MG63 (cell line): Measurements from ENCODE around the gene RAB1B. TPM values are rescaled to one million over a fixed set of nuclear protein-coding genes. Genes with fewer than 3 reads are reported as not detected.
A peak's percentile ranks its signal among the peaks of the same experiment; 100 is the strongest.
"Not testable (repeated sequence)": the region's sequence is repeated elsewhere in the genome, so short reads cannot be mapped to it uniquely, and the experiment has no call there.

Experiments used
- DNase-seq: peaks from one replicate; pipeline ENCODE4 v3.0.0-alpha.2; 2020
- H3K27me3 ChIP-seq: fragments of 250-450 bp; sonication (Bioruptor Pico); 2 replicates; pipeline ENCODE4 v1.5.1; 2020; ENCODE audit warnings: mild to moderate bottlenecking, moderate library complexity
- H3K36me3 ChIP-seq: fragments of 250-450 bp; sonication (Bioruptor Pico); 2 replicates; pipeline ENCODE4 v1.5.1; 2020; ENCODE audit warnings: mild to moderate bottlenecking, moderate library complexity
- H3K4me3 ChIP-seq: fragments of 250-450 bp; sonication (Bioruptor Pico); 2 replicates; pipeline ENCODE4 v1.5.1; 2020; ENCODE audit warnings: mild to moderate bottlenecking, moderate library complexity
- H3K9me3 ChIP-seq: fragments of 250-450 bp; sonication (Bioruptor Pico); 2 replicates; pipeline ENCODE4 v1.5.1; 2020; ENCODE audit warnings: mild to moderate bottlenecking, moderate library complexity
- total RNA-seq: library from RNA; depleted of rRNA; stranded (reverse); fragments of >200 nt; shearing (Covaris generic); gene quantifications from 2 replicates; pipeline ENCODE4 v1.2.3, GENCODE V29; 2014; ENCODE audit warnings: low replicate concordance

RAB1B gene
- total RNA-seq, 1 experiment from 2014 or later: 103 TPM

- DNase-seq: no peak
- Histone ChIP-seq H3K36me3 (peaks cover 2% of the 10 kb centered on the region; the same call in 1 of the 2 replicates), H3K4me3 (no peak overlapping the region), H3K27me3 (no peaks in the 10 kb centered on the region), H3K9me3 (no peaks in the 10 kb centered on the region)
These were observed 35.1 kb upstream of the RAB1B start for GRCh38 chr11:66233301-66233700.

GRCh38 chr11:66235141-66235540 is 33.3 kb upstream of the RAB1B start:
- no peaks in the 10 kb centered on the region for H3K27me3 ChIP-seq
- DNase-seq: no peak
- H3K4me3 ChIP-seq: no peak overlapping the region
- H3K9me3 ChIP-seq: no peaks in the 10 kb centered on the region
- H3K36me3 ChIP-seq: peaks cover 5% of the 10 kb centered on the region; the same call in 1 of the 2 replicates

GRCh38 chr11:66237867-66238266 is 30.6 kb upstream of the RAB1B start:
- Histone ChIP-seq H3K9me3 (no peaks in the 10 kb centered on the region), H3K36me3 (peaks cover 5% of the 10 kb centered on the region; the same call in 1 of the 2 replicates), H3K27me3 (no peaks in the 10 kb centered on the region), H3K4me3 (no peak overlapping the region)
- DNase-seq: no peak

DNA sequence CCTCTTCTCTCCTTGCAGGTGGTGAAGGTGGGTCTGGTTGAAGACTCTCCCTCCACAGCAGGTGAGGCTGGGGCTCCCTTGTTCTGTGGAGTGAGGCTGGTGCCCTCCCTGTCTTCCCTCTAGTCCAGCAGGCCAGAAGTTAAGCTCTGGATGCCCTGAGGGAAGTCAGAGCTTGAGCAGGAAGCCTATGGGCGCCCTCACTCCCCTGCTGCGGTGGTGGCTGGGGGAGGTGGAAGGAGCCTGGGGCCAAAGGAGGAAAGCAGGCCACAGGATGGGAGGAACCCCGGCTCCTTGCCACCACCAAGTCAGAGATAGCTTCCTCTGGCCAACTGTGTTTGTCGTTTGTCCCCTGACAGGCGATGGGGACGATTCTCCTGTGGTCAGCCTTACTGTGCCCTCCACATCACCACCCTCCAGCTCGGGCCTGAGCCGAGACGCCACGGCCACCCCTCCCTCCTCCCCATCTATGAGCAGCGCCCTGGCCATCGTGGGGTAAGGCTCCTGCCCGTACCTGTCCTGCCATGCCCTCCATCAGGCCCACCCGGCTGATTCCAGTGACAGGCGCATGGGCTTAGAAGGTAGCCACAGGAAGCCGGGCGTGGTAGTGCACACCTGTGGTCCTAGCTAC is 29.5 kb upstream of the RAB1B start:
- Histone ChIP-seq H3K27me3 (no peaks in the 10 kb centered on the region), H3K4me3 (no peak overlapping the region), H3K36me3 (peaks cover 5% of the 10 kb centered on the region; the same call in 1 of the 2 replicates), H3K9me3 (no peaks in the 10 kb centered on the region)
- DNase-seq: no peak

GRCh38 chr11:66239511-66239910 is 28.9 kb upstream of the RAB1B start:
- H3K9me3 ChIP-seq: no peaks in the 10 kb centered on the region
- DNase-seq: no peak
- H3K27me3 ChIP-seq: no peaks in the 10 kb centered on the region
- peaks cover 4% of the 10 kb centered on the region; the same call in 1 of the 2 replicates for H3K36me3 ChIP-seq
- no peak overlapping the region for H3K4me3 ChIP-seq

- Histone ChIP-seq H3K27me3 (no peaks in the 10 kb centered on the region), H3K4me3 (no peak overlapping the region), H3K9me3 (no peaks in the 10 kb centered on the region), H3K36me3 (peaks cover 4% of the 10 kb centered on the region; the same call in 1 of the 2 replicates)
- DNase-seq: no peak
These were observed 28.2 kb upstream of the RAB1B start for GRCh38 chr11:66239998-66240780.

DNA sequence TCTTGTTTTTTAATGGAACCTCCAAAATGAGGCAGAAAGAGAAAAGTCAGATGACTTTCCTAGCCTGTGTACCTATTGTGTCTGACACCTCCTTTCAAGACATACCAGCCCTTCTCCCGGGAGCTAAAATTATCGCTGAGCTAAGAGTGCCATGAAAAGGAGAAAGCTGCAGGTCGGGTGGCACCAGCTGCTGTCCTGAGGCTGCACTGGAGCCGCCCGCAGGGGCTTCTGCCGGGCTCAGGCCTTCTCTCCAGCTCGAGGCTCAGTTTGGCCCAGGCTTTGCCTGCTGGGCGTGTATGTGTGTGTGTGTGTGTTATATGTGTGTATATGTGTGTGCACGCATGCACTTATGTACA is 27.7 kb upstream of the RAB1B start:
- H3K36me3 ChIP-seq: peaks cover 4% of the 10 kb centered on the region; the same call in 1 of the 2 replicates
- DNase-seq: no peak
- H3K4me3 ChIP-seq: no peak overlapping the region
- H3K27me3 ChIP-seq: no peaks in the 10 kb centered on the region
- H3K9me3 ChIP-seq: no peaks in the 10 kb centered on the region

- Histone ChIP-seq H3K36me3 (peaks cover 4% of the 10 kb centered on the region; the same call in 1 of the 2 replicates), H3K9me3 (no peaks in the 10 kb centered on the region), H3K27me3 (no peaks in the 10 kb centered on the region), H3K4me3 (no peak overlapping the region)
- no peak for DNase-seq
These were observed 26.2 kb upstream of the RAB1B start for GRCh38 chr11:66242095-66242765.

DNA sequence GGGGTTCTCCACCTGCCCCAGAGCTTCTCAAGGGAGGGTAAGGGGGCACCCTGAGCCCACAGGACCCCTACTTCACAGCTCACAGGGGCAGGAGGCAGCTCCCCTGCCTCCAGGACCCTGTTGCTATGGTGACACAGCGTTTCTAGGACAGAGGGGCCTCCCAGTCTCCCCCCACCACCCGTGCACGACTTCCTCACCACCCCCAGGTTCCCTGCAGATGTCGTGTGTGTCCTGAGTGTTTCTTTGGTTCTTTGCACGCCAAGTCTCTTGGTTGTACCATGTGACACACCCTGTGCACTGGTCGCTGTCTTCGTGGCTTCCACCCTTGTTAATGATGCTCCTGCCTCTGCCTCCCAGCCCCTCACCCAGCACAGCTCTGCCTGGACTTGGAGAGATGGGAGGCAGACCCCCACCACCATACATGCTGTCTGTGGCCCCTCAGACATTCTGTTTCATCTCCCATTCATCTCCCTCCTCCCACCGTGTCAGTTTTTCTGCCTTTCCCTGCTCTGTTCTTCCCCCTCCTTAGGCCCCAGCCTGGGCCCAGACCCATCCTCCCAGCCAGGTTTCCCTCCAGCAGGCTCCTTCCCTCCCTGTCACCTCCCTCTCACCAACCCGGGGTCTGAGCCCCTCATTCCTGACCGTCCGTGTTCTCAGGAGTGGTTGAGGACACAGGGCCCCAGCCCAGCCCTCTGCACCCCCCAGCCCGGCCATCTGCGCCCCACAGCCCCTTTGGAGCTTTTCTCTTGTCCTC is 24.5 kb upstream of the RAB1B start:
- Histone ChIP-seq H3K4me3 (no peak overlapping the region), H3K27me3 (no peaks in the 10 kb centered on the region), H3K36me3 (peaks cover 4% of the 10 kb centered on the region; the same call in 1 of the 2 replicates), H3K9me3 (no peaks in the 10 kb centered on the region)
- no peak for DNase-seq

DNA sequence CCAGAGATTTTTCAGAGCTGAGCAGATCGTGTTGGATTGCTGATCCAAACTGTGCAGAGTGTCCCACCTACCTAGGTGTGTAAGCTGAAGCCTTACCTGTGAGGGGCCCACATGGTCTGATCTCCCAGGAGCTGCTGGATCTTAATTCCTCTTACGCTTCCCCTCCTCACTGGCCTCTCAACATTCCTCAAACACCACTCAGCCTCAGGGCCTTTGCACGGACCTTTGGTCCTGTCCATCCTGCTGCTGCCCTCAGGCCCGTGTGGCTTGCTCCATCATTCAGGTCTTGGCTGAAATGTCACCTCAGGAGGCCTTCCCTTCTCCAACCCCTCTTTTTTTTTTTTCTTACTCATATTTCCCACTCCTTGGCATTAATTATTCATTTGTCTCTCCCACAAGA is 21.1 kb upstream of the RAB1B start:
- no peak for DNase-seq
- H3K27me3 ChIP-seq: no peaks in the 10 kb centered on the region
- H3K9me3 ChIP-seq: no peaks in the 10 kb centered on the region
- H3K36me3 ChIP-seq: no peaks in the 10 kb centered on the region
- no peak overlapping the region for H3K4me3 ChIP-seq

DNA sequence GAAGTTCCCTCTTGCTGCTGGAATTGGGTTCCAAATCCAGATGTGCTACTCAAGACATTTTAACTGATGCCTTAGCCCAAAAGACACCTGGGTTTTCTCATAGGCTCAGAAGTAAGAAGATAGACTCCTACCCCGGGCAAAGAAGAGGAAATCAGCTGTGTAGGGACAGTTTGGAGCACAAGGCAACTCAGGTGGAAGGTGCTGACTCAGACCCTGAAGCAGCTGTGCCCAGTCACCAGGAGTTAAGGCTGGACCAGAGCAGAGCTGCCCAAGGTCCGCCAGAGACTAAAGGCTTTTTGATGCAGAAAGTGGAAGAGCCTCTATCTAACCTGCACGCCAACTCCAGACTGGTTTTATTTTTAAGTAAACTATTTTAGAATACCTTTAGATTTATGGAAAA is 20.6 kb upstream of the RAB1B start:
- no peaks in the 10 kb centered on the region for H3K9me3 ChIP-seq
- H3K4me3 ChIP-seq: no peak overlapping the region
- no peaks in the 10 kb centered on the region for H3K36me3 ChIP-seq
- no peak for DNase-seq
- H3K27me3 ChIP-seq: no peaks in the 10 kb centered on the region

GRCh38 chr11:66248903-66249302 is 19.5 kb upstream of the RAB1B start:
- no peaks in the 10 kb centered on the region for H3K27me3 ChIP-seq
- H3K36me3 ChIP-seq: no peaks in the 10 kb centered on the region
- no peak overlapping the region for H3K4me3 ChIP-seq
- no peak for DNase-seq
- H3K9me3 ChIP-seq: no peaks in the 10 kb centered on the region

GRCh38 chr11:66251809-66252208 is 16.6 kb upstream of the RAB1B start:
- Histone ChIP-seq H3K36me3 (no peaks in the 10 kb centered on the region), H3K27me3 (no peaks in the 10 kb centered on the region), H3K9me3 (no peaks in the 10 kb centered on the region), H3K4me3 (no peak overlapping the region)
- DNase-seq: no peak

DNA sequence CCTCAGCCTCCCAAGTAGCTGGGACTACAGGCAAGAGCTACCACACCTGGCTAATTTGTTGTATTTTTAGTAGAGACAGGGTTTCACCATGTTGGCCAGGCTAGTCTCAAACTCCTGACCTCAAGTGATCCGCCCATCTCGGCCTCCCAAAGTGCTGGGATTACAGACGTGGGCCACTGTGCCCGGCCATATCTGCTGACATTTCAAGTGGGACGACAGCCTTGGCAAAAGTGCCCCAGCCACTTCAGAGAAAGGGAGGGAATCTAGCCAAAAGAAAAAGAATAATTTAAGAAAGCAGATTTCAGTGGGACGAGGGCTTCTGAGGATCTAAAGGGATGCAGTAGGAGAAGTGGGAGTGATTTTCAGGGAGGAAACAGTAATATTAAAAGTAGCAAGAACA is 15.4 kb upstream of the RAB1B start:
- H3K27me3 ChIP-seq, H3K4me3 ChIP-seq, H3K9me3 ChIP-seq, H3K36me3 ChIP-seq, DNase-seq: not testable (repeated sequence)

DNA sequence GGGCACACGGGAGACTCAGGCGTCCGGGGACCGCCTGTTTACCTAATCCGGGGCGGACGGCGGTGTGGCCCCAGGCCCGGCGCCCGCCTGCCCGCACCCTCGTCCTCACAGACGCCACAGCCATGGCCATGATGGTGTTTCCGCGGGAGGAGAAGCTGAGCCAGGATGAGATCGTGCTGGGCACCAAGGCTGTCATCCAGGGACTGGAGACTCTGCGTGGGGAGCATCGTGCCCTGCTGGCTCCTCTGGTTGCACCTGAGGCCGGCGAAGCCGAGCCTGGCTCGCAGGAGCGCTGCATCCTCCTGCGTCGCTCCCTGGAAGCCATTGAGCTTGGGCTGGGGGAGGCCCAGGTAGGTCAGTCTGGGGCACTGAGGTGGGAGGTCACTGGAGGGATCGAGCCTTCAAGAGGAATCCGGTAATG is 10.0 kb upstream of the RAB1B start:
- Histone ChIP-seq H3K4me3 (peak overlapping the region; percentile 99), H3K27me3 (no peaks in the 10 kb centered on the region), H3K9me3 (no peaks in the 10 kb centered on the region), H3K36me3 (peaks cover 30% of the 10 kb centered on the region)
- DNase-seq: no peak

DNA sequence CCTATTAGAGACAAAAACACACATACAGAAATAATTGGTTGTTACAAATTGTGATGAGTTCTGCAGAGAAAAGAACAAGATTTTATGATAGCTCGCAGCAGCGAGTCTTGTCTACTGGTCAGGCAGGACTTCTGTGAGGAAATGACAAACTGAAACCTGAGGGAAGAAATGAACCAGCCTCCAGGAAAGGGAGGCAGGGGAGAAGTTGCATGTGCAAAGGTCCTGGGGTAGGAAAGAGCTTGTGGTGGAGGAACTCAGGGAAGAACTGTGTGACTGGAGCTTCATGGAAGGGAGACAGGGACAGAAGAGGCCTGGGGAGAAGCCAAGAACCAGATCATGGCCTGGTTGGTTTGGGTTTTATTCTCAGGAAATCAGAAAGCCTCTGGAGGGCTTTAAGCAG is 9.2 kb upstream of the RAB1B start:
- Histone ChIP-seq H3K27me3 (no peaks in the 10 kb centered on the region), H3K9me3 (no peaks in the 10 kb centered on the region), H3K36me3 (peaks cover 30% of the 10 kb centered on the region), H3K4me3 (no peak overlapping the region)
- no peak for DNase-seq

DNA sequence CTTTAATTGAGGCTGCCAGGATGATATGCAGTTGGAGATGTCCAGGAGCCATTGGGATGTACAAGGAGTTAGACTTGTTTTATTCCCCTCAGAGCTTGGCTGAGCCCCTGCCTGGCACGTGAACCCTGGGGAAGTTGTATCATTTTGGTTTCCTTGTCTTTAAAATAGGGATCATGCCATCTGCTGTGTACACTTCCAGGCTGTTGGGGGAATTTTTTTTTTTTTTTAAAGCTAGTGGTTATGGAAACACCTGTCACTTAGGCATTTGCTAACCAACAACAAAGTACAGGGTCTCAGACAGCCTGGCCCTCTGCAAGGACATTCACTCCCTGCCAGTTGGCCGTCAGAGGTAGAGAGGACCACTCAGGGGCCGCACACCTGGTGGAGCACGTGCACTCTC is 8.5 kb upstream of the RAB1B start:
- no peaks in the 10 kb centered on the region for H3K9me3 ChIP-seq
- no peak for DNase-seq
- H3K36me3 ChIP-seq: peaks cover 34% of the 10 kb centered on the region
- H3K4me3 ChIP-seq: no peak overlapping the region
- no peaks in the 10 kb centered on the region for H3K27me3 ChIP-seq
